ENCODE measurements around the gene GLIS1.

DNA sequence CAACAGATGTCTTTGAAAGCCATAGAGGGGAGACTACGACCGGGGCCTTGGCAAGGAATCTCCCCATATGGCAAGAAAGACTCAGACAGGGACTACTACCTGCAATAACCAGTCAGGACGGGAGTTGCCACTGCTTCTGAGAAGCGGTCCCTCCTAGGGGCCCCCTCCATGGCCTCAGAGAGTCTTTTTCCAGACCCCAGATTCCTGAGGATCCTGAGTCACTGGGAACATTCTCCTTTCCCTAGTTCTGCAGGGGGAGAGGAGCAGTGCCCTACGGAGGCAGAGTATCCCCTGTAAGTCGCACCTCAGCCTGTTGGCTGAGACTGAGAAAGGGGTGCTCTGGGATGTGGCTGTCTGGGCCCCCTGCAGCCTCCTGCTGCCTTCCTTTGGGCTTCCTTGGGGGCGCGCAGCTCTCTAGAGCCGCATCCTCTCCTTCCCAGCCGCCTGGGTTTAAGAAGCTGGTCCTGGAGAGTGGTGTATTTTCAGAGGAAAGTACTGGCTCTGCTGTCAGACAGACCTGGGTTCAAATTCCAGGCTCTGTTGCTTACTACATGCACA, 7.8 kb downstream of the GLIS1 start:
- TF ChIP-seq, protein P1, sequence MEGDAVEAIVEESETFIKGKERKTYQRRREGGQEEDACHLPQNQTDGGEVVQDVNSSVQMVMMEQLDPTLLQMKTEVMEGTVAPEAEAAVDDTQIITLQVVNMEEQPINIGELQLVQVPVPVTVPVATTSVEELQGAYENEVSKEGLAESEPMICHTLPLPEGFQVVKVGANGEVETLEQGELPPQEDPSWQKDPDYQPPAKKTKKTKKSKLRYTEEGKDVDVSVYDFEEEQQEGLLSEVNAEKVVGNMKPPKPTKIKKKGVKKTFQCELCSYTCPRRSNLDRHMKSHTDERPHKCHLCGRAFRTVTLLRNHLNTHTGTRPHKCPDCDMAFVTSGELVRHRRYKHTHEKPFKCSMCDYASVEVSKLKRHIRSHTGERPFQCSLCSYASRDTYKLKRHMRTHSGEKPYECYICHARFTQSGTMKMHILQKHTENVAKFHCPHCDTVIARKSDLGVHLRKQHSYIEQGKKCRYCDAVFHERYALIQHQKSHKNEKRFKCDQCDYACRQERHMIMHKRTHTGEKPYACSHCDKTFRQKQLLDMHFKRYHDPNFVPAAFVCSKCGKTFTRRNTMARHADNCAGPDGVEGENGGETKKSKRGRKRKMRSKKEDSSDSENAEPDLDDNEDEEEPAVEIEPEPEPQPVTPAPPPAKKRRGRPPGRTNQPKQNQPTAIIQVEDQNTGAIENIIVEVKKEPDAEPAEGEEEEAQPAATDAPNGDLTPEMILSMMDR (IDR thresholded peaks at IDR 0.05; ENCODE audit: extremely low read depth in 1 of 2, insufficient read depth in 1 of 2, low read depth in 1 of 2, low read length in 2 of 2): no peak
- no peak for TF ChIP-seq MYC (IDR thresholded peaks at IDR 0.05; ENCODE audit: low read depth, low read length)
- no peak for TF ChIP-seq POLR2A (IDR thresholded peaks at IDR 0.05; ENCODE audit: low read depth, low read length)
- TF ChIP-seq JUN (IDR thresholded peaks at IDR 0.05; ENCODE audit: borderline replicate concordance, insufficient read depth, insufficient read length, low read depth): no peak
